NCI-H1436 treated with DMSO at 0.1 percent for 48 hours (cell line): ENCODE results near the gene TMEM95.
A peak's percentile ranks its signal among the peaks of the same experiment; 100 is the strongest.

Experiments
- DNase-seq: peaks from one replicate; lab custom pipeline; 2025; lab: John Stamatoyannopoulos, UW

The TMEM95 gene

GRCh38 chr17:7379134-7379533 is 24.2 kb downstream of the TMEM95 start:
- DNase-seq = no peak

- DNase-seq = no peak
These were observed 25.4 kb downstream of the TMEM95 start for GRCh38 chr17:7380321-7380720.

GRCh38 chr17:7380855-7381683 is 26.1 kb downstream of the TMEM95 start, which contains the start of gene TNK1:
Gene TNK1, plus strand, starts transcription at chr17:7381089. Its CDS starts 1,838 bp downstream, at chr17:7382927.
- DNase-seq = no peak

- DNase-seq = no peak
These were observed 27.9 kb downstream of the TMEM95 start for GRCh38 chr17:7382901-7383300.

- no peak for DNase-seq
These were observed 28.4 kb downstream of the TMEM95 start for GRCh38 chr17:7383371-7383741.

GRCh38 chr17:7383742-7384488 is 29.0 kb downstream of the TMEM95 start:
- no peak for DNase-seq

- DNase-seq = no peak
These were observed 29.6 kb downstream of the TMEM95 start for GRCh38 chr17:7384489-7385081.

- no peak for DNase-seq
These were observed 33.9 kb downstream of the TMEM95 start for GRCh38 chr17:7388856-7389255.

- DNase-seq = no peak
These were observed 35.3 kb downstream of the TMEM95 start for GRCh38 chr17:7389924-7390910.

- DNase-seq = no peak
These were observed 36.4 kb downstream of the TMEM95 start for GRCh38 chr17:7391307-7391706.

- no peak for DNase-seq
These were observed 38.0 kb downstream of the TMEM95 start for GRCh38 chr17:7392696-7393612.

- DNase-seq = no peak
These were observed 38.9 kb downstream of the TMEM95 start for GRCh38 chr17:7393613-7394451.

GRCh38 chr17:7394452-7395191 is 39.7 kb downstream of the TMEM95 start, which contains the start of gene PLSCR3:
Gene PLSCR3, minus strand, starts transcription at chr17:7394525. Its CDS starts 415 bp downstream, at chr17:7394110.
- DNase-seq = no peak

- DNase-seq = no peak
These were observed 41.2 kb downstream of the TMEM95 start for GRCh38 chr17:7396147-7396546.

- DNase-seq = no peak
These were observed 43.7 kb downstream of the TMEM95 start for GRCh38 chr17:7398612-7399011.

GRCh38 chr17:7403043-7403726 is 48.2 kb downstream of the TMEM95 start:
- DNase-seq = no peak

GRCh38 chr17:7403727-7403976 is 48.7 kb downstream of the TMEM95 start:
- no peak for DNase-seq

- DNase-seq = peak; percentile 96
These were observed 49.2 kb downstream of the TMEM95 start, which contains the start of gene TMEM256 for GRCh38 chr17:7403977-7404736. Gene TMEM256, minus strand, starts transcription at chr17:7404097. Its CDS starts 13 bp downstream, at chr17:7404084.
